Measurements from ENCODE around the gene LCN1.

DNA sequence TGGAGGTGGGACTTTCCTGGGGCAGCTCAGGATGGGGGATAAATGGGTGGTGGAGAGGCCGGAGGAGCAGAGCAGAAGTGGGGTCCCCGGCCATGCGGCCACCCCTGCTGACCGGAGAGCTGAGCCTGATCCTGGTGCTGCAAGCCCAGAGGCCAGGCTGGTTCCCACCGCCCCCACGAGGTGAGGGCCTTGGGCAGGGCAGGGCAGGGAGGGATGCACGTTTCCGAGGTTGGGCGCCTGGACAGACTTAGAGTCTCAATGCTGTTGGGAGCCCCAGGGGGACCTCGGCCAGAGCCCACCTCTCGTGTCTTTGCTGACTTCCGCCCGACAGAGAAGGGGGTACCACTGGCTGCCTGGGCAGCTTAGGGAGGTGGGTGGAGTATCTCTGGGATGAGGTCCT, 30.2 kb downstream of the LCN1 start:
- TF ChIP-seq EZH2phosphoT487 (conservative IDR thresholded peaks at IDR 0.05; ENCODE audit: low read length), result no peak
- TF ChIP-seq, protein P1, sequence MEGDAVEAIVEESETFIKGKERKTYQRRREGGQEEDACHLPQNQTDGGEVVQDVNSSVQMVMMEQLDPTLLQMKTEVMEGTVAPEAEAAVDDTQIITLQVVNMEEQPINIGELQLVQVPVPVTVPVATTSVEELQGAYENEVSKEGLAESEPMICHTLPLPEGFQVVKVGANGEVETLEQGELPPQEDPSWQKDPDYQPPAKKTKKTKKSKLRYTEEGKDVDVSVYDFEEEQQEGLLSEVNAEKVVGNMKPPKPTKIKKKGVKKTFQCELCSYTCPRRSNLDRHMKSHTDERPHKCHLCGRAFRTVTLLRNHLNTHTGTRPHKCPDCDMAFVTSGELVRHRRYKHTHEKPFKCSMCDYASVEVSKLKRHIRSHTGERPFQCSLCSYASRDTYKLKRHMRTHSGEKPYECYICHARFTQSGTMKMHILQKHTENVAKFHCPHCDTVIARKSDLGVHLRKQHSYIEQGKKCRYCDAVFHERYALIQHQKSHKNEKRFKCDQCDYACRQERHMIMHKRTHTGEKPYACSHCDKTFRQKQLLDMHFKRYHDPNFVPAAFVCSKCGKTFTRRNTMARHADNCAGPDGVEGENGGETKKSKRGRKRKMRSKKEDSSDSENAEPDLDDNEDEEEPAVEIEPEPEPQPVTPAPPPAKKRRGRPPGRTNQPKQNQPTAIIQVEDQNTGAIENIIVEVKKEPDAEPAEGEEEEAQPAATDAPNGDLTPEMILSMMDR (IDR thresholded peaks at IDR 0.05; ENCODE audit: insufficient read depth, low read length, poor library complexity, severe bottlenecking), result no peak

Data from SU-DHL-6 (cell line).